GM12878 (cell line): Measurements from ENCODE around the gene ARPC1A. TPM values are rescaled to one million over a fixed set of nuclear protein-coding genes. Genes with fewer than 3 reads are reported as not detected.

ENCODE experiments used
- CBFB ChIP-seq: IDR thresholded peaks from 2 replicates; pipeline ENCODE4 v1.6.1; 2016; ENCODE audit warnings: antibody characterized with exemption, low read depth
- MXI1 ChIP-seq: fragments of 150-350 bp; IDR thresholded peaks from 2 replicates; pipeline ENCODE4 v1.6.1; 2011; ENCODE audit warnings: low read depth, mild to moderate bottlenecking, inconsistent platforms, low read length, improper control_type of control experiment
- NFIC ChIP-seq: IDR thresholded peaks from 2 replicates; pipeline ENCODE4 v1.6.1; 2012; ENCODE audit warnings: low read depth, mild to moderate bottlenecking, inconsistent platforms, low read length, moderate library complexity
- NR2C1 ChIP-seq: fragments of 450-650 bp; IDR thresholded peaks from 2 replicates; pipeline ENCODE4 v1.6.1; 2017; ENCODE audit warnings: antibody characterized with exemption, mild to moderate bottlenecking, moderate library complexity
- POLR2AphosphoS5 ChIP-seq: IDR thresholded peaks from 2 replicates; pipeline ENCODE4 v1.6.1; 2011; ENCODE audit warnings: mild to moderate bottlenecking, low read length, inconsistent platforms
- RBBP5 ChIP-seq: fragments of 200-600 bp; sonication (generic); conservative IDR thresholded peaks from 2 replicates; pipeline ENCODE4 v1.6.1; 2016
- RFX5 ChIP-seq: IDR thresholded peaks from 2 replicates; pipeline ENCODE4 v1.6.1; 2011; ENCODE audit warnings: low read depth, low read length, improper control_type of control experiment
- RUNX3 ChIP-seq: IDR thresholded peaks from 2 replicates; pipeline ENCODE4 v1.6.1; 2012; ENCODE audit warnings: low read length, inconsistent platforms
- SMC3 ChIP-seq: IDR thresholded peaks from 2 replicates; pipeline ENCODE4 v1.6.1; 2011; ENCODE audit warnings: low read length, improper control_type of control experiment, borderline replicate concordance
- SUZ12 ChIP-seq: fragments of 200-600 bp; sonication (generic); IDR thresholded peaks from one replicate; pipeline ENCODE4 v1.6.1; 2018; ENCODE audit warnings: antibody characterized with exemption, mild to moderate bottlenecking; ENCODE audit not compliant: unreplicated experiment
- TAF1 ChIP-seq: IDR thresholded peaks from 2 replicates; pipeline ENCODE4 v1.6.1; 2011; ENCODE audit warnings: mild to moderate bottlenecking, low read depth, low read length, borderline replicate concordance
- TCF7 ChIP-seq: IDR thresholded peaks from 2 replicates; pipeline ENCODE4 v1.6.1; 2014; ENCODE audit warnings: antibody characterized with exemption, borderline replicate concordance
- WRNIP1 ChIP-seq: IDR thresholded peaks from 2 replicates; pipeline ENCODE4 v1.6.1; 2011; ENCODE audit warnings: low read depth, low read length, improper control_type of control experiment, borderline replicate concordance
- ZBED1 ChIP-seq: IDR thresholded peaks from 2 replicates; pipeline ENCODE4 v1.6.1; 2016; ENCODE audit warnings: borderline replicate concordance
- polyA plus RNA-seq, 11 experiments: library from polyadenylated mRNA; depleted of rRNA in 4 of 11; unstranded in 6 of 11; stranded (reverse) in 5 of 11; fragments of >200 nt; fragmentation: Nextera tagmentation in 4 of 11; fragmentation: Illumina TruSeq in 1 of 11; extraction: Ambion mirVana in 4 of 11; extraction: Trizol in 1 of 11; gene quantifications; 1 replicate in 1 of 11; 2 replicates in 10 of 11; pipeline versions ENCODE4 v1.2.1 to v1.2.3, GENCODE V29; 2011 to 2016; ENCODE audit warnings: inconsistent platforms in 2 of 11, missing spikeins in 2 of 11, low read depth in 1 of 11
- total RNA-seq, 4 experiments: library from RNA; depleted of rRNA in 3 of 4; stranded (reverse); fragments of >200 nt in 3 of 4; fragmentation: Illumina TruSeq in 1 of 4; extraction: Trizol in 1 of 4; gene quantifications; 2 replicates each; pipeline versions ENCODE4 v1.2.1 to v1.2.3, GENCODE V29; 2013 to 2021
- TF ChIP-seq, protein P1 (sequence below): fragments of 450-650 bp; IDR thresholded peaks from 2 replicates; pipeline ENCODE4 v1.6.1; 2018; ENCODE audit warnings: borderline replicate concordance, mild to moderate bottlenecking; ENCODE audit not compliant: partially characterized antibody
- TF ChIP-seq, protein P2 (sequence below): fragments of 450-650 bp; formaldehyde crosslinking; IDR thresholded peaks from 2 replicates; pipeline ENCODE4 v1.5.0; 2022; ENCODE audit warnings: mild to moderate bottlenecking, missing genetic modification characterization
- TF ChIP-seq, protein P3 (sequence below): IDR thresholded peaks from 2 replicates; pipeline ENCODE4 v1.6.1; 2012; ENCODE audit warnings: mild to moderate bottlenecking, low read depth, low read length
- TF ChIP-seq, protein P4 (sequence below): IDR thresholded peaks from 2 replicates; pipeline ENCODE4 v1.6.1; 2012; ENCODE audit warnings: low read depth, low read length, improper control_type of control experiment
- TF ChIP-seq, protein P5 (sequence below): fragments of 450-650 bp; IDR thresholded peaks from 2 replicates; pipeline ENCODE4 v1.6.1; 2016; ENCODE audit warnings: mild to moderate bottlenecking

Gene ARPC1A
- total and polyA plus RNA-seq, 10 of the 15 experiments (the other 5 are each of a cell fraction or from before 2014, with no cell fraction given): 42.3 to 152 (median 72.1) TPM

DNA sequence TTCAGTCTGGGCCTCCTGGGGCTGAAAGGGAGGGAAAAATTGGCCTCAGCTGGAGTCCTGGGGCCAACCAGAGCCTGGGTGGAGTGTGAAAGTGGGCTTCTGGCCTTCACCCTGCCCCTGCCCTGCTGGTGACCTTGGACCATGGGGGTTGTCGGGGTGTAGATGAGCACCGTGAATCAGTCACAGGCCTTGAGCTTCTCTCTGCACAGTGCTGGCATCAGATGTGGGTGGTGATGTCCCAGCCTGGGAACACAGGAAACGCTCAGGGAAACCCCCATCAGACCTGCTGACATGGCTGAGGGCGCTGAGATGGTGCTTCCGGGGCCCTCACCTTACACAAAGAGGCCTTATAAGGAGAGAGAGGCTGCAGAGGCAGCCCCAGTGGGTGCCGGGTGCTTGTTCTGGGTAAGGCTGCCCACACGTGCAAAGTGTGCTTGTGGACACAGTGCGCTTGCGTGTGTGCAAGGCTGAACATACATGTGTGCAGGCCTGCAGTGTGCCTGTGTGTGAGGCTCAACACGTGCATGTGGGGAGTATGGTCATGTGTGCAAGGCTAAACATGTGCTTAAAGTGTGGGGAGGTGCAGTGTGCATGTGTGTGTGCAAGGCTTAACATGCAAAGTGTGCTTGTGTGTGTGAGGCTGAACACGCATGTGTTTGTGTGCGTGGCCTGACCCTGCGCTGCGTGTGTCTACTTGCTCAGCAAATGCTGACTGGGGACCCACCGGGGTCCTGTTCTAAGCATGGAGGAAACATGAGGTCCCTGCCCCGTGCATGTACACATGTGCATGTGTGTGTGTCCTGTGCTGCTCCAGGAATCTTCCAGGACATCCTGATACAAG is 55.3 kb downstream of the ARPC1A start (continued):
- TF ChIP-seq, protein P1, sequence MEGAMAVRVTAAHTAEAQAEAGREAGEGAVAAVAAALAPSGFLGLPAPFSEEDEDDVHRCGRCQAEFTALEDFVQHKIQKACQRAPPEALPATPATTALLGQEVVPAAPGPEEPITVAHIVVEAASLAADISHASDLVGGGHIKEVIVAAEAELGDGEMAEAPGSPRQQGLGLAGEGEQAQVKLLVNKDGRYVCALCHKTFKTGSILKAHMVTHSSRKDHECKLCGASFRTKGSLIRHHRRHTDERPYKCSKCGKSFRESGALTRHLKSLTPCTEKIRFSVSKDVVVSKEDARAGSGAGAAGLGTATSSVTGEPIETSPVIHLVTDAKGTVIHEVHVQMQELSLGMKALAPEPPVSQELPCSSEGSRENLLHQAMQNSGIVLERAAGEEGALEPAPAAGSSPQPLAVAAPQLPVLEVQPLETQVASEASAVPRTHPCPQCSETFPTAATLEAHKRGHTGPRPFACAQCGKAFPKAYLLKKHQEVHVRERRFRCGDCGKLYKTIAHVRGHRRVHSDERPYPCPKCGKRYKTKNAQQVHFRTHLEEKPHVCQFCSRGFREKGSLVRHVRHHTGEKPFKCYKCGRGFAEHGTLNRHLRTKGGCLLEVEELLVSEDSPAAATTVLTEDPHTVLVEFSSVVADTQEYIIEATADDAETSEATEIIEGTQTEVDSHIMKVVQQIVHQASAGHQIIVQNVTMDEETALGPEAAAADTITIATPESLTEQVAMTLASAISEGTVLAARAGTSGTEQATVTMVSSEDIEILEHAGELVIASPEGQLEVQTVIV: peak; percentile 47
- TF ChIP-seq CBFB (peak; percentile 65; the same call in 1 of the 2 replicates), SUZ12 (no peak), RBBP5 (no peak; the same call in 1 of the 2 replicates), ZBED1 (peak; percentile 3), NFIC (no peak), SMC3 (no peak), TCF7 (no peak), RFX5 (no peak), TAF1 (peak; percentile 73), WRNIP1 (no peak), MXI1 (peak; percentile 91), POLR2AphosphoS5 (peak; percentile 93), RUNX3 (no peak), NR2C1 (no peak)
- TF ChIP-seq, protein P2, sequence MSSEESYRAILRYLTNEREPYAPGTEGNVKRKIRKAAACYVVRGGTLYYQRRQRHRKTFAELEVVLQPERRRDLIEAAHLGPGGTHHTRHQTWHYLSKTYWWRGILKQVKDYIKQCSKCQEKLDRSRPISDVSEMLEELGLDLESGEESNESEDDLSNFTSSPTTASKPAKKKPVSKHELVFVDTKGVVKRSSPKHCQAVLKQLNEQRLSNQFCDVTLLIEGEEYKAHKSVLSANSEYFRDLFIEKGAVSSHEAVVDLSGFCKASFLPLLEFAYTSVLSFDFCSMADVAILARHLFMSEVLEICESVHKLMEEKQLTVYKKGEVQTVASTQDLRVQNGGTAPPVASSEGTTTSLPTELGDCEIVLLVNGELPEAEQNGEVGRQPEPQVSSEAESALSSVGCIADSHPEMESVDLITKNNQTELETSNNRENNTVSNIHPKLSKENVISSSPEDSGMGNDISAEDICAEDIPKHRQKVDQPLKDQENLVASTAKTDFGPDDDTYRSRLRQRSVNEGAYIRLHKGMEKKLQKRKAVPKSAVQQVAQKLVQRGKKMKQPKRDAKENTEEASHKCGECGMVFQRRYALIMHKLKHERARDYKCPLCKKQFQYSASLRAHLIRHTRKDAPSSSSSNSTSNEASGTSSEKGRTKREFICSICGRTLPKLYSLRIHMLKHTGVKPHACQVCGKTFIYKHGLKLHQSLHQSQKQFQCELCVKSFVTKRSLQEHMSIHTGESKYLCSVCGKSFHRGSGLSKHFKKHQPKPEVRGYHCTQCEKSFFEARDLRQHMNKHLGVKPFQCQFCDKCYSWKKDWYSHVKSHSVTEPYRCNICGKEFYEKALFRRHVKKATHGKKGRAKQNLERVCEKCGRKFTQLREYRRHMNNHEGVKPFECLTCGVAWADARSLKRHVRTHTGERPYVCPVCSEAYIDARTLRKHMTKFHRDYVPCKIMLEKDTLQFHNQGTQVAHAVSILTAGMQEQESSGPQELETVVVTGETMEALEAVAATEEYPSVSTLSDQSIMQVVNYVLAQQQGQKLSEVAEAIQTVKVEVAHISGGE (CRISPR knock-in tag): no peak
- TF ChIP-seq, protein P3, sequence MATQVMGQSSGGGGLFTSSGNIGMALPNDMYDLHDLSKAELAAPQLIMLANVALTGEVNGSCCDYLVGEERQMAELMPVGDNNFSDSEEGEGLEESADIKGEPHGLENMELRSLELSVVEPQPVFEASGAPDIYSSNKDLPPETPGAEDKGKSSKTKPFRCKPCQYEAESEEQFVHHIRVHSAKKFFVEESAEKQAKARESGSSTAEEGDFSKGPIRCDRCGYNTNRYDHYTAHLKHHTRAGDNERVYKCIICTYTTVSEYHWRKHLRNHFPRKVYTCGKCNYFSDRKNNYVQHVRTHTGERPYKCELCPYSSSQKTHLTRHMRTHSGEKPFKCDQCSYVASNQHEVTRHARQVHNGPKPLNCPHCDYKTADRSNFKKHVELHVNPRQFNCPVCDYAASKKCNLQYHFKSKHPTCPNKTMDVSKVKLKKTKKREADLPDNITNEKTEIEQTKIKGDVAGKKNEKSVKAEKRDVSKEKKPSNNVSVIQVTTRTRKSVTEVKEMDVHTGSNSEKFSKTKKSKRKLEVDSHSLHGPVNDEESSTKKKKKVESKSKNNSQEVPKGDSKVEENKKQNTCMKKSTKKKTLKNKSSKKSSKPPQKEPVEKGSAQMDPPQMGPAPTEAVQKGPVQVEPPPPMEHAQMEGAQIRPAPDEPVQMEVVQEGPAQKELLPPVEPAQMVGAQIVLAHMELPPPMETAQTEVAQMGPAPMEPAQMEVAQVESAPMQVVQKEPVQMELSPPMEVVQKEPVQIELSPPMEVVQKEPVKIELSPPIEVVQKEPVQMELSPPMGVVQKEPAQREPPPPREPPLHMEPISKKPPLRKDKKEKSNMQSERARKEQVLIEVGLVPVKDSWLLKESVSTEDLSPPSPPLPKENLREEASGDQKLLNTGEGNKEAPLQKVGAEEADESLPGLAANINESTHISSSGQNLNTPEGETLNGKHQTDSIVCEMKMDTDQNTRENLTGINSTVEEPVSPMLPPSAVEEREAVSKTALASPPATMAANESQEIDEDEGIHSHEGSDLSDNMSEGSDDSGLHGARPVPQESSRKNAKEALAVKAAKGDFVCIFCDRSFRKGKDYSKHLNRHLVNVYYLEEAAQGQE: no peak
- TF ChIP-seq, protein P4, sequence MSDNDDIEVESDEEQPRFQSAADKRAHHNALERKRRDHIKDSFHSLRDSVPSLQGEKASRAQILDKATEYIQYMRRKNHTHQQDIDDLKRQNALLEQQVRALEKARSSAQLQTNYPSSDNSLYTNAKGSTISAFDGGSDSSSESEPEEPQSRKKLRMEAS: peak; percentile 93
- TF ChIP-seq, protein P5, sequence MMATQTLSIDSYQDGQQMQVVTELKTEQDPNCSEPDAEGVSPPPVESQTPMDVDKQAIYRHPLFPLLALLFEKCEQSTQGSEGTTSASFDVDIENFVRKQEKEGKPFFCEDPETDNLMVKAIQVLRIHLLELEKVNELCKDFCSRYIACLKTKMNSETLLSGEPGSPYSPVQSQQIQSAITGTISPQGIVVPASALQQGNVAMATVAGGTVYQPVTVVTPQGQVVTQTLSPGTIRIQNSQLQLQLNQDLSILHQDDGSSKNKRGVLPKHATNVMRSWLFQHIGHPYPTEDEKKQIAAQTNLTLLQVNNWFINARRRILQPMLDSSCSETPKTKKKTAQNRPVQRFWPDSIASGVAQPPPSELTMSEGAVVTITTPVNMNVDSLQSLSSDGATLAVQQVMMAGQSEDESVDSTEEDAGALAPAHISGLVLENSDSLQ: no peak
